Nephron progenitor cell (in vitro differentiated cells): ENCODE data around the gene ATP5F1C.
A peak's percentile ranks its signal among the peaks of the same experiment; 100 is the strongest.

Experiments
- DNase-seq: peaks from one replicate; pipeline ENCODE4 v3.0.0; 2021
- H3K27ac Mint-ChIP-seq: 2 replicates; pipeline ENCODE4 v1.8.0; 2021; ENCODE audit warnings: mild to moderate bottlenecking, moderate library complexity, mixed read lengths
- H3K27me3 Mint-ChIP-seq: 2 replicates; pipeline ENCODE4 v1.8.0; 2021; ENCODE audit warnings: mild to moderate bottlenecking, low read depth, mixed read lengths; ENCODE audit not compliant: poor library complexity
- H3K36me3 Mint-ChIP-seq: 2 replicates; pipeline ENCODE4 v1.8.0; 2021; ENCODE audit warnings: low read depth, mixed read lengths
- H3K4me1 Mint-ChIP-seq: 2 replicates; pipeline ENCODE4 v1.8.0; 2021; ENCODE audit warnings: mixed read lengths
- H3K4me3 Mint-ChIP-seq: 2 replicates; pipeline ENCODE4 v1.8.0; 2021; ENCODE audit warnings: mild to moderate bottlenecking, moderate library complexity, mixed read lengths
- H3K9me3 Mint-ChIP-seq: 2 replicates; pipeline ENCODE4 v1.8.0; 2021; ENCODE audit warnings: mild to moderate bottlenecking, moderate library complexity, mixed read lengths
- TF ChIP-seq, protein P1 (sequence below): fragments of 200-600 bp; sonication (generic); IDR thresholded peaks from 2 replicates; pipeline ENCODE4 v1.5.0; 2021; ENCODE audit warnings: antibody characterized with exemption

Gene ATP5F1C

DNA sequence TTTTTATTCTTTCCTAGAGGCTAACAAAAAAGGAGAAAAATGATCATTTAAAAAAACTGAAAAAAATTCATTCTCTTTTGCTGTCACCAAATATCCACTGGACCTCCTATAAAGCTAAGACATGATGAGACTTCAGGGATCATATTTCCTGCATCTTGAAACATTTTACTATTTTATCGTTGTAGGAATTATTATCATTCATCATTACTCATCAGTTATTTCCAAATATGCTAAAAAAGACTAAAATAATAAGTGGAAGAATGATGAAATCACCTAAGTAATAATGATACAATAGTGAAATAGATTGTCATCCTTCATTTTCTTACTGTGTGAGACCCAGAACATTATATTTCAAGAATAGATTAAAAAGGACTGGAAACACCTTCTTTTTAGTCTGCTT, 58.6 kb downstream of the ATP5F1C start:
- peaks cover 15% of the 10 kb centered on the region for H3K36me3 Mint-ChIP-seq
- H3K4me1 Mint-ChIP-seq: peaks cover 7% of the 10 kb centered on the region
- DNase-seq: no peak
- H3K4me3 Mint-ChIP-seq: no peak overlapping the region
- no peaks in the 10 kb centered on the region for H3K9me3 Mint-ChIP-seq
- no peak overlapping the region for H3K27ac Mint-ChIP-seq
- H3K27me3 Mint-ChIP-seq: peaks cover 3% of the 10 kb centered on the region
- TF ChIP-seq, protein P1, sequence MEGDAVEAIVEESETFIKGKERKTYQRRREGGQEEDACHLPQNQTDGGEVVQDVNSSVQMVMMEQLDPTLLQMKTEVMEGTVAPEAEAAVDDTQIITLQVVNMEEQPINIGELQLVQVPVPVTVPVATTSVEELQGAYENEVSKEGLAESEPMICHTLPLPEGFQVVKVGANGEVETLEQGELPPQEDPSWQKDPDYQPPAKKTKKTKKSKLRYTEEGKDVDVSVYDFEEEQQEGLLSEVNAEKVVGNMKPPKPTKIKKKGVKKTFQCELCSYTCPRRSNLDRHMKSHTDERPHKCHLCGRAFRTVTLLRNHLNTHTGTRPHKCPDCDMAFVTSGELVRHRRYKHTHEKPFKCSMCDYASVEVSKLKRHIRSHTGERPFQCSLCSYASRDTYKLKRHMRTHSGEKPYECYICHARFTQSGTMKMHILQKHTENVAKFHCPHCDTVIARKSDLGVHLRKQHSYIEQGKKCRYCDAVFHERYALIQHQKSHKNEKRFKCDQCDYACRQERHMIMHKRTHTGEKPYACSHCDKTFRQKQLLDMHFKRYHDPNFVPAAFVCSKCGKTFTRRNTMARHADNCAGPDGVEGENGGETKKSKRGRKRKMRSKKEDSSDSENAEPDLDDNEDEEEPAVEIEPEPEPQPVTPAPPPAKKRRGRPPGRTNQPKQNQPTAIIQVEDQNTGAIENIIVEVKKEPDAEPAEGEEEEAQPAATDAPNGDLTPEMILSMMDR: no peak

DNA sequence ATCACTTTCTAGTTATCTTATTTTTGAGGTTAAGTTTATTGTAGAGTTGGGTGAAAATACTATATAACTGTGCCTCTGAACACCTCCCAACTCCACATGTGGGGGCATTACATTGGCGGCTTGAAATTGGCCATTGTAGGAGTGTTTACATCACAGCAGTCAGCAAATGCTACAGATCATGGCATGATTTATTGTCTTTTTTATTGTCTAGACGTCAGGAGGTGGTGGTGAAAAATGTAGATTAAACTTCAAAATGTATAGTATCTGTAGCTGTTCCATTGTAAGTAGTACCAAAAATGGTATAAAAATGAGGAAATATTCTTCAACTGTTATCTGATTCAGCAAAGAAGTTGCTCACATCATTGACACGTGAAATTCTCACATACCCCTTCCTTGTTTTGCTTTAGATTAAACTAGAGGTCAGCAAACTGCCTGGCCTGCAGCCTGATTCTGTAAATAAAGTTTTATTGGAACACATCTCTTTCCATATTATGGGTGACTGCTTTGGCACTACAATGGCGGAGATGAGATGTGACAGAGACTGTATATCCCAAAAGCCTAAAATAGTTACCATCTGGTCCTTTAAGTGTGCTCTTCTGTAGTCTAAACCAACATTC, 65.4 kb downstream of the ATP5F1C start:
- Mint-ChIP-seq H3K27ac (no peak overlapping the region), H3K4me1 (peaks cover 33% of the 10 kb centered on the region), H3K27me3 (peaks cover 5% of the 10 kb centered on the region), H3K4me3 (no peak overlapping the region), H3K9me3 (peaks cover 3% of the 10 kb centered on the region), H3K36me3 (peaks cover 30% of the 10 kb centered on the region)
- TF ChIP-seq, protein P1: no peak
- no peak for DNase-seq

DNA sequence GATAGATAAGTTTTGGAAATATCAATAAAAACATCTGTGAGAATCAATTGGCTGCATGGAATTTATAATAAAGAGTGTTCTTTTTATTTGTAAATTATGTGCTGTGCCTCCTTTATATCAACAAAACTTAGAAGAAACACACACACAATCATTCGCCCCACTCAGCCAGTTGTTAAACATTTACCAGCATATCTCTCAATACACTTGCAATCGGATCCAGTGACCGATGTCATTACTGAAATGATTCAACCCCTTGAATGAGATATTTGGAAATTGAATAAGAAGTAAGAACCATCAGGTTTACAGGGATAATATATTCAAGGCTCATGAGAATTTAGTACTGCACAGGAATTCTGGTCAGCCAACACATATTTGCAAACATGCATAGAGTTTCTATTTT, 65.9 kb downstream of the ATP5F1C start:
- H3K9me3 Mint-ChIP-seq: peaks cover 9% of the 10 kb centered on the region
- H3K4me1 Mint-ChIP-seq: peaks cover 35% of the 10 kb centered on the region
- TF ChIP-seq, protein P1: no peak
- H3K4me3 Mint-ChIP-seq: no peak overlapping the region
- peaks cover 5% of the 10 kb centered on the region for H3K27me3 Mint-ChIP-seq
- no peak for DNase-seq
- peaks cover 36% of the 10 kb centered on the region for H3K36me3 Mint-ChIP-seq
- no peak overlapping the region for H3K27ac Mint-ChIP-seq

DNA sequence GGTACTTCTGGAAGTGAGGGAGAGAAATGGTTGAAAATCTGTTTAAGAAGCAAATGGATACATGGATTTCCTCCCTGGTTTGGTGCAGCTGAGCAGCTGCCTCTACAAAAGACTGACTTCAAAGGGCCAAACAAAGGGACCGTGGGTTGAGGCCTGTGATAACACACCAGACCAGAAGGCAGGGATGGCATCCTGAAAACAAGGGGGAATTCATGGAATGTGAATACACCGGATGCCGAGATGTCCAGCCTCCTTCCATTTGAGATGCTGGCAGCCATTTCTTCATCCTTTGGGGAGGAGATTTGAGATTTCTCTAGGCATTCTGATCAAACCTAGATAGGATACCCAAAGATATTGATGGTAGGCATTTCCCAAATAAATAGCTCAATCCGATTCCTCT, 67.2 kb downstream of the ATP5F1C start:
- DNase-seq: no peak
- H3K27ac Mint-ChIP-seq: peak overlapping the region; percentile 2

DNA sequence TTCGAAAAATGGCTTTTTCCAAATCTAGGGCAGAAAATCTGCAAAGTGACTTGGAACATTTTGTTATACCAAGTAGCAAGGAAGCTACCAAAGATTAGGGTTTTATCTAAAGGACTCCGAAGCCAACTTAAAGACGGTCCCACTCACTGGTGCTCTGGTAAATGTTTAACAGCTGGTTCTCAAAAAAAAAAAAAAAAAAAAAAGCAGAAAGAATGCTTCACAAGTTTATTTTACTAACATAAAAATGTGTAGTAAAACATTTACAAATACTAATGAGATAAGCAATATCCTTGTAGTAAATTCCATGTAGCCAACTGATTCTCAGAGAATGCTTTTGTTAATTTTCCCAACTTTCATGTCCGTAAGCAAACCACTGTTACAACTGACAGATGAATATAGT, 68.7 kb downstream of the ATP5F1C start:
- no peak overlapping the region for H3K4me3 Mint-ChIP-seq
- DNase-seq: no peak
- TF ChIP-seq, protein P1: no peak
- peaks cover 33% of the 10 kb centered on the region for H3K9me3 Mint-ChIP-seq
- no peak overlapping the region for H3K27ac Mint-ChIP-seq
- H3K4me1 Mint-ChIP-seq: peaks cover 28% of the 10 kb centered on the region
- peaks cover 55% of the 10 kb centered on the region for H3K36me3 Mint-ChIP-seq
- H3K27me3 Mint-ChIP-seq: peaks cover 2% of the 10 kb centered on the region

More for the DNA sequence above, 67.2 kb downstream of the ATP5F1C start:
- peaks cover 18% of the 10 kb centered on the region for H3K9me3 Mint-ChIP-seq
- peaks cover 47% of the 10 kb centered on the region for H3K36me3 Mint-ChIP-seq
- peaks cover 2% of the 10 kb centered on the region for H3K27me3 Mint-ChIP-seq
- TF ChIP-seq, protein P1: no peak
- H3K4me1 Mint-ChIP-seq: peaks cover 35% of the 10 kb centered on the region
- H3K4me3 Mint-ChIP-seq: no peak overlapping the region

DNA sequence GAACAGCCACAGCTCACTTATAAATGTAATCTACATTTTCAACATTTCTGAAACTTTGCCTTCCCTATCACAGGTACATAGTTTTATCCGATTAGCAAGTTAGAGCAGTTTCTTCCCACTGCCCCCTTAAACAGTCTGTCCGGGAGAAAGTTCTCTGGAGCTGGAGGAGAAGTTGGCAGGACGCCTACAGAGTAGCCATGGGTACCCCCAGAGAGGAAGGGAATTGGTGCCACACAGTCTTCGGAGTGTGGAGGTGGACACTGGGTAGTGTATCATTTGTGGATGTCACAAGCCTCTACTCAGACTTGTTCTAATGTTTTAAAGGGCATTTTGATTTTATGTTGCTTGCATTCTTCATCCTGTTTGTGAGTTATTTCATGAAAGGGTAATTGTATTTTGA, 69.3 kb downstream of the ATP5F1C start:
- Mint-ChIP-seq H3K27ac (peak overlapping the region; percentile 70), H3K9me3 (peaks cover 39% of the 10 kb centered on the region), H3K27me3 (peaks cover 2% of the 10 kb centered on the region), H3K36me3 (peaks cover 55% of the 10 kb centered on the region), H3K4me3 (no peak overlapping the region), H3K4me1 (peaks cover 28% of the 10 kb centered on the region)
- TF ChIP-seq, protein P1: no peak
- DNase-seq: no peak
